CD4-positive, alpha-beta T cell treated with Interleukin-15 for 1 hour (primary cell): ENCODE data around the gene GPR55.

Experiments used
- DNase-seq: peaks from one replicate; pipeline ENCODE4 v3.0.0-alpha.2; 2020

Gene GPR55

GRCh38 chr2:230933521-230934180, 8.6 kb upstream of the GPR55 start:
- no peak for DNase-seq

- DNase-seq = no peak
These were observed 7.8 kb upstream of the GPR55 start for GRCh38 chr2:230932556-230933511.

DNA sequence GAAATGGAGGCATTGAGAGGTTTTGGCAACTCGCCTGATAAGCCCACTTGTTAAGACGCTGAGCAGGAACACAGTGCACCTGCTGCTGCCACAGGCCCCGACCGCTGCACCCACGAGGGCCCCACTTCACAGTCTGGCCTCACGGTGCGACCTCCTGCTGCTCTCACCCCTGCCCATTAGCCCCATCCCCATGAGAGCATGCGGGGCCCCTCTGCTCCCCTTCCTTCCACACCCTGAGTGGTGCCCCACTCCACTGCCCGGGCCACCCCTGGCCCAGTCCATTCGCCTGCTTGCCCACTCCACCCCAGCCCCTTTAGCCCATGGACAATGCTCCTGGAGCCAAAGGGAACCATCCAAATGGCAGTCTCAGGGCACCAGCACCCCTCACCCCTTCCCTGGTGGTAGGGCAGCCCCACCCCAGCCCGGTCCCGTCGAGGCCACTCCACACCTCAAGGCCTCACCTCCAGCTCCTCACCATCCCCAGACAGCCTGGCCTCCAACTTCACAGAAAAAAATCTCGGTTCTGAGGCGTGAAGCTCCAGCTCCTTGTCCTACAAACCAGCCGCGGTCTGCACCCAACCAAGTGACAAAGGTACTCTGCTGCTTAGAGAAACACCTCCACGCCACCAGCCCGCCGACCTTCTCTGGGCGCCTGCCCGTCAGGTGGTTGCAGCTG, 6.7 kb upstream of the GPR55 start:
- DNase-seq = no peak

DNA sequence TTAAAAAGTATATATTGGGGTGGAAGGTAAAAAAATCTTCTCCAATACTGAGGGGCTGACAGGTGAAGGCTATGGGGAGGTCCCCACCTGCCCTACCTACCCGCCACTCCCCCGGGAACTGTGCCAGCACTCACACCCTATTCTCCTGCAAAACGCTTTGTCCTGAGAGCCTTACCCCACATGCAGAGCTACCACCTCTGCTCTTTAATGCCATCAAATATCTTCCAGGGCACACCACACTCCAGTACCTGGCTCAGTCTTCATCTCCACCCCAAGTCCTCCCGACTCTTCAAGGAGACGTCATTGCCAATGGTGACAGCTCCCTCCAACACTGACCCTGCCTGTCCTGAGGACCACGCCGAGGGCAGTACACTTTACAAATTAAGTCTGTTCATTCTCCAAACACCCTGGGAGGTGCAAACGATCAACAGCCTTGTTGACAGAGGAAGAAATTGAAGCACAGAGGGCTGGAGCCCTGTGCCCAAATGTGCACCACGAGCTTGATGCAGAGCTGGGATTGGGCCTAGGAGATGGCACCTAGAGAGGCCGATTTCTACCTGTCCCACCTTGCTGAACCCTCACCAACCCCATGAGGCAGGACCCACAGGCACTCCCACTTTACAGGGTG, 6.0 kb upstream of the GPR55 start:
- DNase-seq = no peak

DNA sequence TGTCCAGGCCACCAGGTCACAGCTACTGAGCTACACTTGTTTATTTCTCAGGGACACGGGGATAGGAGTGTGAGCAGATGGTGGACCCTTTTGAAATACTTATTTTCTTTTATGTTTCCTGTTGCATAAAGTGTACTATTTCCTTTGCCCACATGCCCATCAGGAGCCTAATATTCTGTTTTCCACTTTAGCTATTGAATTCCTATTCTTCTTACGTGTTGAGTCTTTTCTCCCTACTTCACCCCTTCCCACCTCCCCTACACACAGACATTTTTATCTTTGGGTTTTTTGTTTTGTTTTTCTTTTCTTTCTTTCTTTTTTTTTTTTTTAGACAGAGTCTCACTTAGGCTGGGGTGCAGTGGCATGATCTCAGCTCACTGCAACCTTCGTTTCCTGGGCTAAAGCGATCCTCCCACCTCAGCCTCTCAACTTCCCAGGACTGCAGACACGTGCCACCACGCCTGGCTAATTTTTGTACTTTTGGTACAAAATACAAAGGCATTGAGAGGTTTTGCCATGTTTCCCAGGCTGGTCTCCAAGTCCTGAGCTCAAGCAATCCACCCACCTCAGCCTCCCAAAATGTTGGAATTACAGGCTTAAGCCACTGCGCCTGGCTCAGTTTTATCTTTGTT, 5.2 kb upstream of the GPR55 start:
- no peak for DNase-seq

GRCh38 chr2:230929381-230930148, 4.5 kb upstream of the GPR55 start:
- DNase-seq = no peak

DNA sequence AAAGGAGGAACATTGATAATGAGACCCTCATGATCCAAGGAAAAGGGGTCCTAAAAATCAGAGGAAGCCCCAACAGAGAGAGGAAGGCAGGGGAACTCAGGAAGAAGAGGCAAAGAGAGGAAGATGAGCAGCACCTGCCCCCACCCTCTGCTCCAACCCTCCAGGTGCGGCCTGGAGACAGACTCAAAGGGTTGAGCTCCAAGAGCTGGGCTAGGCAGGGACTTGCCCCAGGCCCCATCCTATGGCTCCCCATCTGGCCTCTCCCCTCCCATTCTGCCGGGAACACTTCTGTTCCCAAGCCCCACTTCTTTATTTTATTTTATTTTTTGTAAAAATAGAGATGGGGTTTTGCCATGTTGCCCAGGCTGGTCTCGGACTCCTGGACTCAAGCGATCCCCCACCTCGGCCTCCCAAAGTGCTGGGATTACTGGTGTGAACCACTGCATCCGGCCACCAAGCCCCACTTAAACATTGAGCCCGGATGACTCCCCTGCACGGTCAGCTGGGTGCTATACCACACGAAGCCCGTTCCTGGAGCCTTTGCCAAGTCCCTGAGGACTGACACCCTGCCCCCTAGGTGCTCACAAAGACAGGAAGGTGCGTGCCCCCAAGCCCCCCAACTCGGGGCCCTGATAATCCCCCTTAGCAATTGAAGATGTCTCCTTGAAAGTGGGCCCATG, 3.8 kb upstream of the GPR55 start:
- DNase-seq = no peak

- no peak for DNase-seq
These were observed 2.8 kb upstream of the GPR55 start for GRCh38 chr2:230927711-230928341.

- no peak for DNase-seq
These were observed 1.1 kb upstream of the GPR55 start for GRCh38 chr2:230925879-230926765.

- no peak for DNase-seq
These were observed 419 bp upstream of the GPR55 start for GRCh38 chr2:230925443-230925878.

DNA sequence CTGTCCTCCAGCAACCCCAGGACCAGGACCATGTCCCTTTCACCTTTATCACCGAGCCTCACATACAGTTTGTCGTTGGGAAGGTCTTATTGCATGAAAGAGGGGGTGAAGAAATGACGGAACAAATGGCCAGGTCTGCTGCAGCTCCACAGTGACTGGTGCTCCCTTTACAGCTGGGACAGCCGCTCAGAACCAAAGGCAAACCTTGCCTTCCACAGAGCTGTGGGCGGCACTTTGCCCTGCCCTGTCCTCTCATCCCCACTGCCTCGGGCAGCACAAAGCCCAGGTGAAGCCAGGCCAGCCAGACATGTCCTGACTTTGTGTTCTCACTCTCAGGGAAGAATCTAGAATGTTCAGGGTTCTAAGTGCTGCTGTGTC, 961 bp downstream of the GPR55 start:
- DNase-seq = no peak

DNA sequence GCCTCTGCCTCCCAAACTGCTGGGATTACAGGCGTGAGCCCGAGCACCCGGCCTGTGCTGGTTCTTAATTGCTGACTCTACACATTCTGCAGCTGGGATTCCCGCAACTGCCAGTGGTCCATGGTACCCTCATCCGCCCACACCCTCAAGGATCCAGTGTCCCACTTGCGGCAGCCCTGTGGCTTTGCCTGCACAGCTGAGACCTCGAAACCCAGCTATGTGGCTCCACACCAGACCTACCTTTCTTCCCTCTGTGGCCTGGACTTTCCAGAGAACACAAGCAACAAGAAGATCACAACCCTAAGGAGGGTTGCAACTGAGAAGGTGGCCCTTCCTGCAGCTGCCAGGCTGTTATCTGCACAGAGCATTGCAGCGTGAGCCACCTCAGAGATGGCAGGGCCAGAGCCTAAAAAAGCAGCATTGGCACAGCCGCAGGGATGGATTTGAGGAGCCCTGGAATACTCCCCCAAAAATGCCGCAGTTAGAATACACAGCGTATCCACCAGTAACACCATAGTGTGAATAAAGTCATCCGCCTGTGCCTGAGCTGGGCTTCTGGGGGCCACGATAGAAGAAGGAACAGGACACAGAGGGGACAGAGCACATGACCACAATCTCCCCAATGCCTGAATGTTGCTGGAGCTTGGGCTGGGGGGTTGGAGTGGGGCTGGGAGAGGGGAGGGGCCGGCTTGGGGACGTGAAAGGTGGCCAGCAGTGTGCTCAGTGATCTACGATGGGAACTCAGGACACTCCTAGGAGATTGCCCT, 1.9 kb downstream of the GPR55 start:
- no peak for DNase-seq

DNA sequence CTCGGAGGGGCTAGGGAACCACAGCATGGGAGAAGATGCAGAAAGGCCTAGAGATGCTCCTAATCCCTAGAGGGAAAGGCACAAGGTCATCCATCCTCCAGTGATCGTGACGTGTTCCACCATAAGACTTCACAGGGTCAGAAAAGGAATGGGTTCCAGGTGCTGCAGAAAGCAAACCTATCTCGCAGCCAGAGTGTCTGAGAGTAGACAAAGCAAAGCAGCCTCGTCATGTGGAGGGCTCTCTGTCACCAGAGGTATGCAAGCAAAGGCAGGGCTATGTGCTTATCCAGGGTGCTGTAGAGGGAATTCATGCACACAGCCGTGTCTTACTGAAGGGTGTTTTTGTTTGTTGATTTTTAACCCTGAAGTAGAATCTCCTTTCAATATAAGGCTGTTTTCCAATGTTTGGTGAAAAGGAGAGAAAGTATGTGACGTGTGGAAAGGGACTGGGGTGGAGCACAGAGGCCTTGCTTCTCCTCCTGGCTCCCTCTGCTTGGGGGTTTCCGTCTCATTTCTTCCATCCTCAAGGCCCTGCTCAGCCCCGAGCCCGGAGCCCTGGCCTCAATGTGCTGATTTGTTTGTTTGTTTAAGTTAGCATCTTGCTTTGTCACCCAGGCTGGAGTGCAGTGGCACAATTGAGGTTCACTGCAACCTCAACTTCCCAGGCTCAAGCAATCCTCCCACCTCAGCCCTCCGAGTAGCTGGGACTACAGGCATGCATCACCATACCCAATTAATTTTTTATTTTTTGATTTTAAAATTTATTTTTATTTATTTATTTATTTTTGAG, 3.0 kb downstream of the GPR55 start:
- DNase-seq = no peak

DNA sequence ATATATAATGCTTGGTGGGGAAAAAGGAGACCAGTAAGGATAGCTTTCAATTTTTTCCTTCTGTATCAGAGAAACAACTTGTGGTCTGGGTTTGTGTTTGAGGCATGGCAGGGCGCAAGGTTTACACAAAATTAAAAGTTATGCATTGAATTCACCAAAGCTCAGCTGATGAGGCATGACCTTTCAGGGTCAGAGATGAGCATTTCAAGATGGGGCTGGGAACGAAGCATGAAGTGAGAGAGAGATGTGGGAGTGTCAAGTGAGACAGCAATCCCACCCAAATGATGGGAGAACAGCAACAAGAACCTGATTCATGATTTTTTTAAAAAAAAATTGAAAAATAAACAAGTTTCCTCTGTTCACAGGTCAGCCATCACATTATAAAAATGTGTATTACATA, 4.9 kb downstream of the GPR55 start:
- DNase-seq = no peak

DNA sequence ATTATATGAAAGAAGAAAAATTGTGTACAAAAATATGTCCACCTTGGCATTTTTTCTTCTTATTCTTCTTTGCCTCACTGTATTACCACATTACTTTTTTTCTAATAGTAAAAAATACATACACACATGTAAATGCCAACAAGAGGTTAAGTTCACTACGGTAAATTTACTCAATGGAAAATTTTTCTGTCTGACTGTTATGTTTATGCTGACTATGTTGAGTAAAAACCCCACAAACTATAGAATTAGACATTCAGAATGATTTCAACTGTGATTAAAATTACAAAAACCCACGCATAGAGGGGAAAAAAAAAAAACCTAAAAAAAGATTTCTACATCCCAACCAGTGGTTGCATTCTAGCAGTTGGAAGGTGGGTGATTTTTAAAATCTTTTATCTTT, 5.4 kb downstream of the GPR55 start:
- DNase-seq = no peak

DNA sequence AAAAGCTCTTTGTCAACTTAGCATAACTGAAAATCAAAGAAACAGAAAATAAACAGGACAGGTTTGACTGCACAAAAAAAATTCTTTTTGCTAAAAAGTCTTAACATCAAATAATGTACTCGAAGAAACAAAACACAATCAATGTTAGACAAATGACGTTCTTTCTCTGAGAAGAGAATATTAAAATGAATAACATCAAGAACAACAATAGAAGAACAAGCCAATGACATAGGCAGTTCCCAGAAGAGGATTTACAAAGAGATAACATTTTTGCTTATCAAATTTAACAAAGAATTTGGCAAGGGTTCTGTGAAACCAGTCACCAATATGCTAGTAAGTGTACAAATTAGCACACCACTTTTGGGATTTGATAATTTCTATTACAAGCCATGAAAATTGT, 5.8 kb downstream of the GPR55 start:
- DNase-seq = no peak

DNA sequence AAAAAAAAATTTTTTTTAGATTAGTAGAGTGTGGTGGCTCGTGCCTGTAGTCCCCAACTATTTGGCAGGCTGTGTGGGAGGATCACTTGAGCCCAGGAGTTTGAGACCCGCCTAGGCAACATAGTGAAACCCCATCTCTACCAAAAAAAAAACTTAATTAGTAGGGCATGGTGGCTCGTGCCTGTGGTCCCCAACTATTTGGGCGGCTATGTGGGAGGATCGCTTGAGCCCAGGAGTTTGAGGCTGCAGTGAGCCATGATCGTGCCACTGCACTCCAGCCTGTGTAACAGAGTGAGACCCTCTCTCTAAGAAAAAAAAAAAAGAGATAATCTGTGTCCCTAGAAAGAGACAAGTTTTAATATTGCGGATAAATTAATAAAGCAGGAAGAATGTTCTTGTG, 8.8 kb downstream of the GPR55 start:
- DNase-seq = no peak

DNA sequence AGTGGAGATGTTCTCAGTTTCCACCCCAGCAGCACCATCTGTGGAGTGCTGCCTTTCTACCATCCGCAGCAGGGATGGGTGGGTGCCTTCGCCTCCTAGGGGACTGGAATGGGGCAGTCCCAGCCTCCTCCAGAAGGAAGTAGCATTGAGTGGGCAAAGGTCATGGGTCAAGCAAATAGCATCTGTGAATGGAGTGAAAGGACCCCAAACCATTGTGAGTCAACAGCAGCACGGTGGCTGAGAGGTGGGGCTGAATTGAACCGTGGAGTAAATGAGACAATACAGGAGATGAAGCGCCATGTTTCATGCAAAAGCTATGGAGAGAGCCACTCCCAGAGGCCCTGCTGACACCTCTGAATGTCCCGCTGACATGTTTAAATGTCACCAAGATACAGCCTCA, 9.7 kb downstream of the GPR55 start:
- no peak for DNase-seq
